SKM-1 treated with dmso at 0.1 percent for 144 hours (cell line): ENCODE measurements around the gene KLHDC9.

Source experiments
- DNase-seq: peaks from one replicate; lab custom pipeline; 2025; ENCODE audit not compliant: unreplicated experiment; lab: John Stamatoyannopoulos, UW

KLHDC9 gene

GRCh38 chr1:161131523-161132409, 33.6 kb downstream of the KLHDC9 start:
- no peak for DNase-seq

- peak; percentile 98 for DNase-seq
These were observed 34.5 kb downstream of the KLHDC9 start, which contains the start of gene DEDD for GRCh38 chr1:161132410-161133219. Gene DEDD (minus strand): TSS chr1:161132667. CDS start chr1:161124462, 8,205 bp downstream.

GRCh38 chr1:161133220-161133740, 35.1 kb downstream of the KLHDC9 start:
- DNase-seq = no peak

- no peak for DNase-seq
These were observed 39.7 kb downstream of the KLHDC9 start for GRCh38 chr1:161137881-161138280.

GRCh38 chr1:161138431-161138830, 40.3 kb downstream of the KLHDC9 start:
- no peak for DNase-seq

GRCh38 chr1:161139766-161140165, 41.6 kb downstream of the KLHDC9 start:
- no peak for DNase-seq

- DNase-seq = no peak
These were observed 42.7 kb downstream of the KLHDC9 start for GRCh38 chr1:161140755-161141400.

GRCh38 chr1:161145832-161146231, 47.7 kb downstream of the KLHDC9 start:
- DNase-seq = no peak
